B cell (primary cell): Measurements from ENCODE around the gene CCDC192.

Source experiments
- EZH2 ChIP-seq: IDR thresholded peaks from 2 replicates; pipeline ENCODE4 v1.6.1; 2012; ENCODE audit warnings: borderline replicate concordance, low read depth, mild to moderate bottlenecking, moderate library complexity, low read length; ENCODE audit not compliant: insufficient read depth, poor library complexity, severe bottlenecking
- TF ChIP-seq, protein P1 (sequence below): fragments of 200-600 bp; IDR thresholded peaks from one replicate; pipeline ENCODE4 v1.8.0; 2022; ENCODE audit warnings: antibody characterized with exemption, mild to moderate bottlenecking

GRCh38 chr5:127656825-127657224, 46.4 kb upstream of the CCDC192 start:
- TF ChIP-seq, protein P1, sequence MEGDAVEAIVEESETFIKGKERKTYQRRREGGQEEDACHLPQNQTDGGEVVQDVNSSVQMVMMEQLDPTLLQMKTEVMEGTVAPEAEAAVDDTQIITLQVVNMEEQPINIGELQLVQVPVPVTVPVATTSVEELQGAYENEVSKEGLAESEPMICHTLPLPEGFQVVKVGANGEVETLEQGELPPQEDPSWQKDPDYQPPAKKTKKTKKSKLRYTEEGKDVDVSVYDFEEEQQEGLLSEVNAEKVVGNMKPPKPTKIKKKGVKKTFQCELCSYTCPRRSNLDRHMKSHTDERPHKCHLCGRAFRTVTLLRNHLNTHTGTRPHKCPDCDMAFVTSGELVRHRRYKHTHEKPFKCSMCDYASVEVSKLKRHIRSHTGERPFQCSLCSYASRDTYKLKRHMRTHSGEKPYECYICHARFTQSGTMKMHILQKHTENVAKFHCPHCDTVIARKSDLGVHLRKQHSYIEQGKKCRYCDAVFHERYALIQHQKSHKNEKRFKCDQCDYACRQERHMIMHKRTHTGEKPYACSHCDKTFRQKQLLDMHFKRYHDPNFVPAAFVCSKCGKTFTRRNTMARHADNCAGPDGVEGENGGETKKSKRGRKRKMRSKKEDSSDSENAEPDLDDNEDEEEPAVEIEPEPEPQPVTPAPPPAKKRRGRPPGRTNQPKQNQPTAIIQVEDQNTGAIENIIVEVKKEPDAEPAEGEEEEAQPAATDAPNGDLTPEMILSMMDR: no peak
- no peak for TF ChIP-seq EZH2
